ENCODE data around the gene RNF5.
"Not testable (repeated sequence)": the region's sequence is repeated elsewhere in the genome, so short reads cannot be mapped to it uniquely, and the experiment has no call there.

Gene RNF5

DNA sequence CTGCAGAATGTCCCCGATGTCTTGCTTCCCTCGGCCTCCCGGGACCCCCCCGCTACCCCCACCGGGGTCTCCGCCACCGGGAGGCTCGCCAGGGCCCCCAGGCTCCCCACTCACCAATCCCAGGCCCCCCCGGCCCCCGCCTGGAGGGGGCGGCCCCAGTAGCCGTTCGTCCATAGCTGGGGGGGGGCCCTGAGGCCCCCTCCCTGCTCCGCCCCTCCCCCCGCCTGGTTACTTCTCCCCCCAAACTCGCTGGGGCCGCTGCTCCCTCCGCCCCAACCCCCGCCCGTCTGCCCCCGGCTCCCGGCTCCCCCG, 11.5 kb downstream of the RNF5 start:
- peak; percentile 50 for DNase-seq (ENCODE audit: low spot score)

- peak; percentile 80 for DNase-seq (ENCODE audit: low spot score)
Observed at GRCh38 chr6:32190054-32190851, 12.0 kb downstream of the RNF5 start, which contains the start of gene PBX2. PBX2 (minus strand) TSS chr6:32190202; CDS start chr6:32189915, 287 bp downstream.

DNA sequence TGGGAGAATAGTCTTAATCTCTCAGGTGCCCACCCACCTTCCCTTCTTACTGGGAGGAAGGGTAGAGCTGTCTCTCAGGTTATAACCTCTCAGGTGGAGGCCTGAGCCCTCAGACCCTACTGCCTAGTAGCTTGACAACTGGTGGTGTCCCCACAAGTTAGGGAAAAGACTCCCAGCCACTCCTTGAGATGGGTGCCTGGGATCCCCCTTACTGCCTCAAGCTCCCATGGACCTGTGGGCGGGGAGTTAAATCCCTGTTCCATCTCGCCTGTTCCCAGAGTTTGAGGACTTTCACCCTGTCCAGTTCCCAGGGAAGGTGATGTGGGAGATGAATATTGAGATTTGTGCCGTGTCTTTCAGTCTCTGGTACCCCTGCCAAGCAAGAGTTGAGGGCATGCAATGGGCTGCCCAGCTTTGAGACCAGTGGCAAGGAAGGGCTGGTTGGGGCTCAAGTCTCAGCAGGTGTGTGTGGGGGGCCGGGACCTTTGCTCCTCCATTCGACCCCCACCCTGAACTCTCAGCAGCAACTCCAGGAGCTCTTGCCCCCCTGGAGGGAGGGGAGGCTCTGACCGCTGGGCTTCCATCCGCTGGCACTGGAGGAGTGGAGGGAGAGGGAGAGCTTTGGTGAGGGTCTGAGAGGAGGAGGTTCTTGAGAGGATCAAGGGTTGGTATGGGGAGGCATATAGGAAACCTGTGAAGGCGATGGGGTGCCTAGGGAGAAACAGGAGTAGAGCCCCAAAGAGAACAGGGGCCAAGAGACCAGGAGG, 12.9 kb downstream of the RNF5 start:
- peak; percentile 33 for DNase-seq (ENCODE audit: low spot score)

- DNase-seq (ENCODE audit: low spot score): no peak
Observed at GRCh38 chr6:32191696-32192607, 13.7 kb downstream of the RNF5 start.

DNA sequence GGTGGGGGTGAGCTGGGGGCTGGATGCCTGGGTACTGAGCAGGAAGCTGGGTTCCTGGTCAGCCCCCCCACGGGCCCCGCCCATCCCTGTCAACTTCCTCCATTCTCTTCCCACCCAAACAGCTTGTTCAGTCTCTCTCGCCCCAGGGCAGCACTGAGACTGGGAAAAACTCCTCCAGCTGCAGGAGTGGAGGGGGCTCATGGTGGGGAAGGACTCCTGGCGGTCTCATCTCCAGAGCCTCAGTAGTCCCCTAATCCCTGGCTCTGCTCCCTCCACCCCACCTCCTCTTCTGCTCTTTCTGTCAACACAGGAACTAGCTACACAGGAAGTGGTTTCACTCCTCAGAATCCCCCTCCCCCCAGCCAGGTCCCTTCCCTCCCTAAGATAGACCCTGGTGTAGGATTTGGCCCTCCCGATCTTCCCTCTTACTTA, 14.4 kb downstream of the RNF5 start, which contains the start of gene GPSM3:
Gene GPSM3 (minus strand): TSS at position 36 of the 432 bp plus-strand sequence. CDS start 130 bp downstream, outside the sequence.
- DNase-seq (ENCODE audit: low spot score): no peak

- not testable (repeated sequence) for DNase-seq (ENCODE audit: low spot score)
Observed at GRCh38 chr6:32193096-32193495, 14.9 kb downstream of the RNF5 start.

GRCh38 chr6:32194388-32194787, 16.2 kb downstream of the RNF5 start:
- no peak for DNase-seq (ENCODE audit: low spot score)

GRCh38 chr6:32194825-32195651, 16.8 kb downstream of the RNF5 start:
- peak; percentile 79 for DNase-seq (ENCODE audit: low spot score)

- DNase-seq (ENCODE audit: low spot score): peak; percentile 99
Observed at GRCh38 chr6:32195652-32195901, 17.4 kb downstream of the RNF5 start.

DNA sequence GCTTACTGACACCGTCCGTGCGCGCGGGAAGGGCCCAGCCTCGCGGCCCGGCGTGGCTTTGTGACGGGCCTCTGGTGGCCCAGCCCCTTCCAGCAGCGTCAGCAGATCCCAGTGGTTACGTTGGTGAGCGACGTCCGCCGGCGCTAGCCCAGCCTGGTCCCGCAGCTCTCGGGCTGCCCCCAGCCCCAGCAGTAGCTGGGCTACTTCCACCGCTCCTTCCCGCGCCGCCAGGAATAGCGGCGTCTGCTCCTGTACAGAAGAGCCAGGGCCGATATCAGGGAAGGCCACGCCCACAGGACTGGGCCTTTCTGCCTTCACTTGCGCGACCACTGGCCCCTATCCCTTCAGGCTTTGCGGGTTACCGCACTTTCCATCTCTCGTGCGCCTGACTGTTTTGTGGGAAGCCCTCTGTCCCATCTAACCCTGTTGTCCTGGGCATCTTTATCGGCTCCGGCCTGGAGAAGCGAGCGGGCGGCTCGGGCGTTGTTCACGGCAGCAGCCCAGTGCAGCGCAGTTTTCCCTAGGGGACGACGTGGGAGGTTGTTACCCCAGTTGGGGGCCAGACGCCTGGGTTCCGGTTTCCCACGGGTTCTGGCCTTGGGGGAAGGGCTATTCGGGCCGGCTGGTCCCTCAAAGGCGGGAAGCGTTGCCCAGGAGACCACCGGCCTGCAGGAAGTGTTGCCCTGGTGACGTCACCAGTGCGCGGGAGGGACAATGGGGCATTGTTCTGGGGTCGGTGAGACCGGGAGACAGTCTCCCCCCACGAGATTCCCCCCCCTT, 17.9 kb downstream of the RNF5 start:
- DNase-seq (ENCODE audit: low spot score): peak; percentile 44

- peak; percentile 15 for DNase-seq (ENCODE audit: low spot score)
Observed at GRCh38 chr6:32196682-32197616, 18.7 kb downstream of the RNF5 start.

GRCh38 chr6:32198345-32198696, 20.1 kb downstream of the RNF5 start:
- no peak for DNase-seq (ENCODE audit: low spot score)

- DNase-seq (ENCODE audit: low spot score): no peak
Observed at GRCh38 chr6:32198866-32199265, 20.7 kb downstream of the RNF5 start.

GRCh38 chr6:32200711-32201475, 22.7 kb downstream of the RNF5 start:
- no peak for DNase-seq (ENCODE audit: low spot score)

DNA sequence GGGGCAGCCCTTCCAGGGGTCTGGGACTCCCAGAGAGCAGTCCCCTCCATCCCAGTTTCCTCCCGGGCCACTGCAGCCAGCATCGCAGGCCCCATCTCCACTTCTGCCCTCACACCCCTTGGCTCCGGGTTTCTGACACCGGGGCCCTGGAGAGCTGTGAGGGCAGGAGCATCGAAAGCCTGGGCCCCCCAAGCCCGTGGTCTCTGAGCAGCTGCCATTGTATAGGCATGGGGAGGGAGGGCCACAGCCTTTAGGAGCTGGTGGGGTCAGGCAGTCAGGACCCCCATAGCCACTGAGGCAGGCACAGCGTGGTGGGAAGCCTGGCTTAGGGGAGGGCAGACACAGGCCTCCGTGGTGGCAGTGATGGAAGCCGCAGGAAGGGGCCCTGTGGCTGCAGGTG, 24.0 kb downstream of the RNF5 start:
- no peak for DNase-seq (ENCODE audit: low spot score)

DNA sequence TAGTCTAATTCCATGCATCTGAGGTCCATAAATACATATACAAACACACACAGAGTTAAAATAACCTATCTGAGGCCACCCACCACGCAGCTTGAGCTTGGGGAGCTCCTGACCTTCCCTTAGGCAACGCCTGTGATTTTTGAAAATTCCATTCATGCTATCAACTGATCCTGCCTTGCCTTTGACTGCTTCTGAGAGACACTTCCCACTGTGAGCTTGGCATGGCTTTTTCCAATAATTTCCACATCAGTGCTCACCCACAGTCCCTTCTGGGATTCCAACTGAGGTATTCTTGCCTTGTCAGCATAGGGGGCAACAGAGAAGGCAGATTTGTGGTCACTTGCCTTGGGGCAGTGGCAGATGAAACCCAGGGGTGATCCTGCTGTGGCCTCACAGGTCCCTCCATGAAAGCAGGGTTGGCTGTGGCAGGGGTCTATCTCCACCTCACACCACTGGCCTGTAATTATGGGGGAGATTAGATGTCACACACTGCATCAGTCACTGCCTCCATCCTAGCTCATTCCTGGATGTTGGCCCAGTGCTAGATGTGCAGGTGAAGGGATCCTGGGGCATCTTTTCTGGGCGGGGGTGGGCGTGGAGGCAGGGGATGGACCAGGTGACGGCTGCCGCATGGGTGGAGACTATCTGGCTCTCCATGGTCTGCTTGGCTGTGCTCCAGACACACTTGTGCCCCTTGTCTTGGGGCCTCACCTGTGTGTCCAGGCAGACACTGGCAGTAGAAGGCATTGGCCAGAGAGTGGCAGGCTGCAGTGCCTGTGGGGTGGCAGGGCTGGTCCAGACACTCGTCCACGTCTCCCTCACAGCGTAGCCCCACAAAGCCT, 25.4 kb downstream of the RNF5 start:
- DNase-seq (ENCODE audit: low spot score): no peak

DNA sequence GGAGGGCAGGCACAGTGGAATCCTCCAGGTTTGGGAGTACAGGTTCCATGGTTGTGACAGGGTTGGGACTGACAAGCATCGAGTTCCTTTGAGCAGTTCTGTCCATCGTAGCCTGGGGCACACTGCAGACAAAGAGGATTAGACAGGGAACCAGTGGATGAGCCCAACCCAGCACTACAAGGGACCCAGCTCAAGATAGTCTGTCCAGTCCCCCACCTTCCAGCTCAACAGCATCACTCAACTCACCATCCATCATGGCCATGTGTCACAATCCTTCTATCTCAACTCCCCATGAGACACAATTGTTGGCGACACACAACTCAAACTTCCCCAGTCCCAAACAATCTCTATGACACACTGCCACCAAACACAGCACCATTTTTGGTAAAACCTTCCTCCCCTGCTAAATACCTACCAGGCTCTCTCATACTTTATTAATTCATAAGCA, 26.1 kb downstream of the RNF5 start:
- DNase-seq (ENCODE audit: low spot score): no peak

GRCh38 chr6:32208996-32209395, 30.8 kb downstream of the RNF5 start:
- no peak for DNase-seq (ENCODE audit: low spot score)

Measured in hematopoietic multipotent progenitor cell treated with erythropoietin and hydrocortisone succinate and interleukin-3 and kit ligand, for 17 days (in vitro differentiated cells).